H1 (cell line): Measurements from ENCODE around the gene AASDH. TPM values are rescaled to one million over a fixed set of nuclear protein-coding genes. Genes with fewer than 3 reads are reported as not detected.

Source experiments
- CTCF ChIA-PET: fragments of 300-600 bp; sonication (Branson Sonifier 250); formaldehyde crosslinking; loops from one replicate; lab custom pipeline; 2021; ENCODE audit not compliant: partially characterized antibody; lab: Charles Lee
- POLR2A ChIA-PET: fragments of 300-600 bp; sonication (Branson Sonifier 250); formaldehyde crosslinking; loops from one replicate; lab custom pipeline; 2021; ENCODE audit warnings: inconsistent platforms; ENCODE audit not compliant: partially characterized antibody; lab: Charles Lee
- DNase-seq, 2 experiments: peaks; one replicate each; pipeline versions ENCODE4 v3.0.0 to v3.0.0-alpha.2; 2010 to 2022; ENCODE audit warnings: low spot score in 2 of 2, low read depth in 1 of 2, mixed read lengths in 1 of 2
- FAIRE-seq: peaks from 2 replicates; lab custom pipeline; 2011; peaks lifted over from hg19 to GRCh38; lab: Jason Lieb, UNC
- H2AFZ ChIP-seq: 2 replicates; pipeline ENCODE4 v1.8.1; 2012; ENCODE audit warnings: low read length, inconsistent platforms
- H2AK5ac ChIP-seq: 2 replicates; pipeline ENCODE4 v1.6.1; 2013; ENCODE audit warnings: low read depth, low read length
- H2BK120ac ChIP-seq: replicated peaks from 2 replicates; pipeline ENCODE3; 2013; ENCODE audit warnings: low read depth, low read length, inconsistent platforms
- H2BK12ac ChIP-seq: 2 replicates; pipeline ENCODE4 v1.6.1; 2013; ENCODE audit warnings: low read depth, low read length
- H2BK15ac ChIP-seq: 2 replicates; pipeline ENCODE4 v1.6.1; 2013; ENCODE audit warnings: low read length
- H2BK20ac ChIP-seq: 2 replicates; pipeline ENCODE4 v1.6.1; 2013; ENCODE audit warnings: low read length
- H2BK5ac ChIP-seq: 2 replicates; pipeline ENCODE4 v1.6.1; 2013; ENCODE audit warnings: low read depth, low read length
- H3K14ac ChIP-seq: 2 replicates; pipeline ENCODE4 v1.6.1; 2013; ENCODE audit warnings: inconsistent platforms; ENCODE audit not compliant: insufficient read length
- H3K18ac ChIP-seq: 2 replicates; pipeline ENCODE4 v1.6.1; 2013; ENCODE audit warnings: low read length; ENCODE audit errors: extremely low read depth
- H3K23ac ChIP-seq: 2 replicates; pipeline ENCODE4 v1.6.1; 2013; ENCODE audit warnings: inconsistent platforms; ENCODE audit not compliant: insufficient read length
- H3K23me2 ChIP-seq: 2 replicates; pipeline ENCODE4 v1.6.1; 2013; ENCODE audit warnings: low read depth, low read length
- H3K27ac ChIP-seq: 2 replicates; pipeline ENCODE4 v1.6.1; 2011; ENCODE audit warnings: low read depth, low read length, inconsistent platforms
- H3K27me3 ChIP-seq, 4 experiments: replicated peaks in 1 of 4; 1 replicate in 1 of 4; 2 replicates in 3 of 4; pipeline versions ENCODE4 v1.6.1 to v1.8.1; 2011 to 2013; ENCODE audit warnings: low read length in 3 of 4, mild to moderate bottlenecking in 3 of 4, inconsistent platforms in 2 of 4, mixed read lengths in 2 of 4, moderate library complexity in 1 of 4; ENCODE audit not compliant: control insufficient read depth in 3 of 4, insufficient read depth in 3 of 4; ENCODE audit errors: extremely low read depth in 1 of 4
- H3K36me3 ChIP-seq, 4 experiments: 2 replicates each; pipeline versions ENCODE4 v1.6.1 to v1.8.1; 2011 to 2013; ENCODE audit warnings: mild to moderate bottlenecking in 4 of 4, low read length in 3 of 4, moderate library complexity in 2 of 4, control low read depth in 1 of 4, inconsistent platforms in 1 of 4; ENCODE audit not compliant: insufficient read depth in 4 of 4, control insufficient read depth in 2 of 4
- H3K4ac ChIP-seq: replicated peaks from 2 replicates; pipeline ENCODE3; 2013; ENCODE audit warnings: low read length, low read depth, mixed read lengths, inconsistent platforms; ENCODE audit not compliant: insufficient read length
- H3K4me1 ChIP-seq, 4 experiments: replicated peaks in 1 of 4; 1 replicate in 1 of 4; 2 replicates in 3 of 4; pipeline versions ENCODE4 v1.6.1 to v1.8.1; 2011 to 2013; ENCODE audit warnings: low read length in 3 of 4, inconsistent platforms in 2 of 4, mixed read lengths in 1 of 4; ENCODE audit not compliant: insufficient read depth in 4 of 4, control insufficient read depth in 3 of 4
- H3K4me2 ChIP-seq, 2 experiments: 2 replicates each; pipeline versions ENCODE4 v1.6.1 to v1.8.1; 2011 to 2013; ENCODE audit warnings: low read depth in 2 of 2, low read length in 2 of 2, control low read depth in 1 of 2, inconsistent platforms in 1 of 2, mild to moderate bottlenecking in 1 of 2; ENCODE audit not compliant: insufficient read depth in 1 of 2
- H3K4me3 ChIP-seq, 4 experiments: fragments of 200-600, 300-600 bp in 1 of 4; sonication (generic), shearing (Covaris generic), sonication (Bioruptor Twin) in 1 of 4; 2 replicates each; pipeline versions ENCODE4 v1.5.1 to v1.8.1; 2011 to 2016; ENCODE audit warnings: low read length in 4 of 4, low read depth in 3 of 4, control low read depth in 2 of 4, inconsistent platforms in 2 of 4, mild to moderate bottlenecking in 2 of 4, mixed read lengths in 1 of 4, moderate library complexity in 1 of 4; ENCODE audit not compliant: insufficient read depth in 2 of 4; ENCODE audit errors: extremely low read depth in 1 of 4
- H3K56ac ChIP-seq: replicated peaks from 2 replicates; pipeline ENCODE3; 2013; ENCODE audit warnings: low read depth, mild to moderate bottlenecking, mixed read lengths, low read length, inconsistent platforms; ENCODE audit not compliant: insufficient read length
- H3K79me1 ChIP-seq: 2 replicates; pipeline ENCODE4 v1.6.1; 2013; ENCODE audit warnings: low read depth, low read length, control low read depth
- H3K79me2 ChIP-seq, 2 experiments: 2 replicates each; pipeline versions ENCODE4 v1.6.1 to v1.8.1; 2012 to 2013; ENCODE audit warnings: low read length in 2 of 2, mild to moderate bottlenecking in 2 of 2, inconsistent platforms in 1 of 2; ENCODE audit not compliant: insufficient read depth in 2 of 2, control insufficient read depth in 1 of 2
- H3K9ac ChIP-seq, 4 experiments: replicated peaks in 1 of 4; 1 replicate in 1 of 4; 2 replicates in 3 of 4; pipeline versions ENCODE4 v1.6.1 to v1.8.1; 2011 to 2013; ENCODE audit warnings: low read depth in 3 of 4, low read length in 3 of 4, control low read depth in 2 of 4, mild to moderate bottlenecking in 2 of 4, moderate library complexity in 2 of 4, inconsistent platforms in 1 of 4; ENCODE audit errors: extremely low read depth in 1 of 4
- H3K9me3 ChIP-seq, 2 experiments: 2 replicates each; pipeline versions ENCODE4 v1.6.1 to v1.8.1; 2012 to 2013; ENCODE audit warnings: mild to moderate bottlenecking in 2 of 2, moderate library complexity in 2 of 2, control low read depth in 1 of 2, inconsistent platforms in 1 of 2, low read depth in 1 of 2, low read length in 1 of 2, mixed read lengths in 1 of 2; ENCODE audit not compliant: insufficient read depth in 2 of 2
- H4K20me1 ChIP-seq, 2 experiments: replicated peaks in 1 of 2; 2 replicates each; pipeline versions ENCODE3 to v1.8.1; 2011 to 2013; ENCODE audit warnings: inconsistent platforms in 2 of 2, low read length in 2 of 2, mild to moderate bottlenecking in 1 of 2; ENCODE audit not compliant: insufficient read depth in 2 of 2, control insufficient read depth in 1 of 2
- H4K5ac ChIP-seq: 2 replicates; pipeline ENCODE4 v1.6.1; 2013; ENCODE audit warnings: low read length, low read depth, mixed read lengths, inconsistent platforms; ENCODE audit not compliant: insufficient read length
- H4K8ac ChIP-seq: 2 replicates; pipeline ENCODE4 v1.8.0; 2013; ENCODE audit warnings: mild to moderate bottlenecking, moderate library complexity, low read length, inconsistent platforms; ENCODE audit not compliant: insufficient read depth; ENCODE audit errors: extremely low read depth
- H4K91ac ChIP-seq: replicated peaks from 2 replicates; pipeline ENCODE3; 2013; ENCODE audit warnings: low read length, mixed read lengths, inconsistent platforms; ENCODE audit not compliant: insufficient read length
- HDAC2 ChIP-seq, 2 experiments: fragments of 300-600 bp in 1 of 2; sonication (generic) in 1 of 2; IDR thresholded peaks; 2 replicates each; pipeline ENCODE4 v1.6.1; 2011 to 2012; ENCODE audit warnings: low read depth in 2 of 2, low read length in 2 of 2, mild to moderate bottlenecking in 2 of 2, moderate library complexity in 2 of 2, borderline replicate concordance in 1 of 2, inconsistent platforms in 1 of 2
- KDM5A ChIP-seq: fragments of 200-600 bp; IDR thresholded peaks from 2 replicates; pipeline ENCODE4 v1.7.1; 2012; ENCODE audit warnings: mild to moderate bottlenecking, low read length, inconsistent platforms, mixed read lengths
- MAX ChIP-seq: IDR thresholded peaks from 2 replicates; pipeline ENCODE4 v1.6.1; 2012; ENCODE audit warnings: inconsistent platforms
- NRF1 ChIP-seq: IDR thresholded peaks from 2 replicates; pipeline ENCODE4 v1.6.1; 2011; ENCODE audit warnings: mild to moderate bottlenecking, low read depth, low read length, improper control_type of control experiment
- SAP30 ChIP-seq: fragments of 300-600 bp; sonication (generic); IDR thresholded peaks from 2 replicates; pipeline ENCODE4 v1.7.1; 2012; ENCODE audit warnings: low read length, moderate library complexity, mild to moderate bottlenecking, inconsistent platforms; ENCODE audit not compliant: insufficient read depth, insufficient replicate concordance
- whole genome bisulfite sequencing, 2 experiments: shearing (Covaris generic) in 1 of 2; methylation state at CpG; one replicate each; pipeline versions ENCODE4 v1.1.6 to v1.1.7; 2013 to 2015; ENCODE audit warnings: low lambda C conversion rate in 2 of 2, mixed read lengths in 2 of 2, inconsistent platforms in 1 of 2, low coverage in 1 of 2, missing lambda C conversion rate in 1 of 2; ENCODE audit not compliant: insufficient replicate concordance in 2 of 2, insufficient coverage in 1 of 2, insufficient read length in 1 of 2; ENCODE audit errors: extremely low coverage in 1 of 2, missing lambda C conversion rate in 1 of 2; 5-methylcytosine and 5-hydroxymethylcytosine counted together
- polyA plus RNA-seq, 7 experiments: library from polyadenylated mRNA; depleted of rRNA in 3 of 7; stranded (reverse) in 5 of 7; unstranded in 2 of 7; fragments of >200 nt in 5 of 7; fragments of 200-250 nt in 2 of 7; gene quantifications; 1 replicate in 5 of 7; 2 replicates in 1 of 7; 4 replicates in 1 of 7; pipeline versions ENCODE4 v1.2.1 to v1.2.3, GENCODE V29; 2011 to 2013; ENCODE audit warnings: missing spikeins in 2 of 7, mixed read lengths in 2 of 7
- total RNA-seq: library from RNA; stranded (reverse); fragmentation: NEBNext Ultra II Directional; extraction: Animal tissue kit (Norgen Biotek cat#: 25700); gene quantifications from 2 replicates; pipeline ENCODE4 v1.2.1, GENCODE V29; 2021
- TF ChIP-seq, protein P1 (sequence below), 3 experiments: IDR thresholded peaks; 1 replicate in 2 of 3; 2 replicates in 1 of 3; pipeline versions ENCODE4 v1.5.1 to v1.6.1; 2011; ENCODE audit warnings: low read length in 3 of 3, mild to moderate bottlenecking in 3 of 3, inconsistent platforms in 2 of 3, low read depth in 1 of 3, moderate library complexity in 1 of 3; ENCODE audit not compliant: insufficient read depth in 1 of 3; ENCODE audit errors: control extremely low read depth in 1 of 3

AASDH gene
- total and polyA plus RNA-seq, 2 of the 8 experiments (the other 6 are each of a cell fraction or from before 2014, with no cell fraction given): 8.0 to 10.9 TPM

- Histone ChIP-seq H3K4me2 (peak within 1 kb of the TSS; percentile 82 to 91), H2BK15ac (peak within 1 kb of the TSS; percentile 65; the same call in 1 of the 2 replicates), H3K18ac (peak within 1 kb of the TSS; percentile 97), H3K23ac (no peak within 1 kb of the TSS), H3K56ac (peak within 1 kb of the TSS; percentile 98), H3K36me3 (peaks cover 0 to 10% (median 0%) of the 10 kb centered on the region in 4 experiments; a peak in 1 of 8 replicates), H3K9ac (peak within 1 kb of the TSS; percentile 88 to 98 (median 92)), H4K5ac (peak within 1 kb of the TSS; percentile 94), H2BK5ac (peak within 1 kb of the TSS; percentile 95), H3K79me2 (peaks cover 52 to 92% of the 10 kb centered on the region in 2 experiments), H3K27me3 (no peaks in the 10 kb centered on the region), H3K4me1 (peaks cover 0 to 2% (median 1%) of the 10 kb centered on the region in 4 experiments; a peak in 5 of 7 replicates), H2BK20ac (no peak within 1 kb of the TSS), H2BK12ac (peak within 1 kb of the TSS; percentile 90), H3K4me3 (peak within 1 kb of the TSS; percentile 87 to 96 (median 90)), H3K9me3 (no peaks in the 10 kb centered on the region), H4K8ac (peak within 1 kb of the TSS; percentile 93), H3K4ac (peak within 1 kb of the TSS; percentile 91), H4K91ac (peak within 1 kb of the TSS; percentile 97), H3K27ac (peak within 1 kb of the TSS; percentile 92), H3K23me2 (peaks cover 15% of the 10 kb centered on the region), H4K20me1 (peaks cover 14% of the 10 kb centered on the region in 2 experiments), H3K79me1 (no peaks in the 10 kb centered on the region), H2AFZ (peak within 1 kb of the TSS; percentile 81; the same call in 1 of the 2 replicates), H3K14ac (no peak within 1 kb of the TSS), H2BK120ac (peak within 1 kb of the TSS; percentile 33), H2AK5ac (peak within 1 kb of the TSS; percentile 84)
- FAIRE-seq: no peak
- DNase-seq: peak; percentile 95 to 99
- CTCF ChIA-PET: interaction anchor here (0.7 to 3.3 kb wide), 7 partner anchors 10 to 402 kb away, joined by 3 to 16 read pairs (median 4); no protein-coding TSS in a partner anchor
- POLR2A ChIA-PET: interaction anchor here (0.8 to 7.7 kb wide), 22 partner anchors 10 to 542 kb away, joined by 3 to 121 read pairs (median 8); partner anchors contain the start of genes AASDH, ARL9, NOA1 and POLR2B
- 0% methylated on average over 44 of the region's 61 CpGs; no CpG with 5 or more reads in 1 of the 2 experiments for WGBS, 2 experiments
- TF ChIP-seq KDM5A: no peak
- TF ChIP-seq, protein P1, sequence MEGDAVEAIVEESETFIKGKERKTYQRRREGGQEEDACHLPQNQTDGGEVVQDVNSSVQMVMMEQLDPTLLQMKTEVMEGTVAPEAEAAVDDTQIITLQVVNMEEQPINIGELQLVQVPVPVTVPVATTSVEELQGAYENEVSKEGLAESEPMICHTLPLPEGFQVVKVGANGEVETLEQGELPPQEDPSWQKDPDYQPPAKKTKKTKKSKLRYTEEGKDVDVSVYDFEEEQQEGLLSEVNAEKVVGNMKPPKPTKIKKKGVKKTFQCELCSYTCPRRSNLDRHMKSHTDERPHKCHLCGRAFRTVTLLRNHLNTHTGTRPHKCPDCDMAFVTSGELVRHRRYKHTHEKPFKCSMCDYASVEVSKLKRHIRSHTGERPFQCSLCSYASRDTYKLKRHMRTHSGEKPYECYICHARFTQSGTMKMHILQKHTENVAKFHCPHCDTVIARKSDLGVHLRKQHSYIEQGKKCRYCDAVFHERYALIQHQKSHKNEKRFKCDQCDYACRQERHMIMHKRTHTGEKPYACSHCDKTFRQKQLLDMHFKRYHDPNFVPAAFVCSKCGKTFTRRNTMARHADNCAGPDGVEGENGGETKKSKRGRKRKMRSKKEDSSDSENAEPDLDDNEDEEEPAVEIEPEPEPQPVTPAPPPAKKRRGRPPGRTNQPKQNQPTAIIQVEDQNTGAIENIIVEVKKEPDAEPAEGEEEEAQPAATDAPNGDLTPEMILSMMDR (IDR thresholded peaks at IDR 0.05; ENCODE audit: control extremely low read depth in 1 of 3, insufficient read depth in 1 of 3, low read depth in 1 of 3, low read length in 3 of 3): peak in 2 of 3 experiments; percentile 7 to 30; a peak in 2 of 4 replicates
- no peak for TF ChIP-seq SAP30
- TF ChIP-seq HDAC2 (IDR thresholded peaks at IDR 0.05; ENCODE audit: borderline replicate concordance in 1 of 2, low read depth in 2 of 2, low read length in 2 of 2): peak in 1 of 2 experiments; percentile 89; a peak in 2 of 4 replicates
- TF ChIP-seq MAX: peak; percentile 98
- TF ChIP-seq NRF1: peak; percentile 31
These were observed 48.0 kb upstream of the AASDH start, which contains the start of gene PPAT for GRCh38 chr4:56435140-56435926. PPAT (minus strand) TSS chr4:56435615; CDS start chr4:56435477, 138 bp downstream.
